ENCODE data around the gene LPP. TPM values are rescaled to one million over a fixed set of nuclear protein-coding genes. Genes with fewer than 3 reads are reported as not detected.

The LPP gene
- total RNA-seq, 3 donors from 2014 or later, result 262 to 816 (median 325) TPM

DNA sequence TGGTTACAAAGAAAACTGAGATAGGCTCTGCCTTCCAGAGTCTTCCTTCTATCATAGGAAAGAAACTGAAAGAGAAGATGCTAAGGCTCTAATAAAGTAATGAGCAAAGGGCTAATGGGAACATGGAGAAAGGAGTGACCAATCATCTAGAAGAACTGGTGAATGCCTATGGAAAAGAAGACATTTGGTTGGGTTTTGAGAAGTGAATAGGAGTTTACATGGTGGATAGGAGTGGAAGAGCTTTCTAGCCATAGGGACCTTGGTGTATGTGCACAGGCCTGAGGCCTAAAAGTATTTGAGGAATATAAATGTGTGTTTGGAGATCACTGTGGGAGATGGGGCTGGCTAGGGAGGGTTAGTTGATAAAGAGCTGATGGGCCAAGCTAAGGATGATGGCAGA, 6.8 kb downstream of the LPP start:
- TF ChIP-seq, protein P1, sequence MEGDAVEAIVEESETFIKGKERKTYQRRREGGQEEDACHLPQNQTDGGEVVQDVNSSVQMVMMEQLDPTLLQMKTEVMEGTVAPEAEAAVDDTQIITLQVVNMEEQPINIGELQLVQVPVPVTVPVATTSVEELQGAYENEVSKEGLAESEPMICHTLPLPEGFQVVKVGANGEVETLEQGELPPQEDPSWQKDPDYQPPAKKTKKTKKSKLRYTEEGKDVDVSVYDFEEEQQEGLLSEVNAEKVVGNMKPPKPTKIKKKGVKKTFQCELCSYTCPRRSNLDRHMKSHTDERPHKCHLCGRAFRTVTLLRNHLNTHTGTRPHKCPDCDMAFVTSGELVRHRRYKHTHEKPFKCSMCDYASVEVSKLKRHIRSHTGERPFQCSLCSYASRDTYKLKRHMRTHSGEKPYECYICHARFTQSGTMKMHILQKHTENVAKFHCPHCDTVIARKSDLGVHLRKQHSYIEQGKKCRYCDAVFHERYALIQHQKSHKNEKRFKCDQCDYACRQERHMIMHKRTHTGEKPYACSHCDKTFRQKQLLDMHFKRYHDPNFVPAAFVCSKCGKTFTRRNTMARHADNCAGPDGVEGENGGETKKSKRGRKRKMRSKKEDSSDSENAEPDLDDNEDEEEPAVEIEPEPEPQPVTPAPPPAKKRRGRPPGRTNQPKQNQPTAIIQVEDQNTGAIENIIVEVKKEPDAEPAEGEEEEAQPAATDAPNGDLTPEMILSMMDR (IDR thresholded peaks at IDR 0.05), result no peak
- intact Hi-C loops (cut with DNase I, micrococcal nuclease), result no loop called here
- Histone ChIP-seq H3K4me3 (no peak overlapping the region), H3K4me1 (ENCODE audit: low read depth) (peaks cover 86% of the 10 kb centered on the region), H3K36me3 (ENCODE audit: low read depth) (no peaks in the 10 kb centered on the region), H3K9me3 (no peaks in the 10 kb centered on the region)
- ATAC-seq (no peak), DNase-seq (no peak)

DNA sequence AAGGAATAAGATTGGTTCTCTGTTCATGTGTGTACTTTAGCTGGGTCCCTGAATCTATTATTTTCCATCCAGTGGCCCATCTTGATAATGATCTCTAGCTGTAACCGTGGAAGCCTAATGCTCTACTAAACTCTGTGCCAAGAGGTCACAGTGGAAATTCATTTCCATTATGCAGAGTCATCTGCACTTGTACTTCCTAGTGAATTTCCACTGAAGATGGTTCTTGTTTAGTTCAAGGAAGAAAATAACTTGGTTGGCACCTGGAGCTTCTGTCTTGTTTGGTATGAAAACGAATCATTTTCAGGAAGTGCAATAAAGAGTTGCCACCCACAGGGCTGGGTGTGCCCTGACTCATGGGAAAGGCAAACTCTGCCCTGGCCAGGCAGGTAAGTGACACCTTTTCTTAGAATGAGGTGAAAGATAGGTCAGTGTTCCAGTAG, 10.3 kb downstream of the LPP start:
- intact Hi-C loops (cut with DNase I, micrococcal nuclease), result no loop called here
- H3K4me3 ChIP-seq, result no peak overlapping the region
- peak; percentile 75 to 87 (median 77) for DNase-seq
- peaks cover 78% of the 10 kb centered on the region for H3K4me1 ChIP-seq (ENCODE audit: low read depth)
- TF ChIP-seq, protein P1 (IDR thresholded peaks at IDR 0.05), result no peak
- no peaks in the 10 kb centered on the region for H3K9me3 ChIP-seq
- peak; percentile 90 for ATAC-seq
- no peaks in the 10 kb centered on the region for H3K36me3 ChIP-seq (ENCODE audit: low read depth)

DNA sequence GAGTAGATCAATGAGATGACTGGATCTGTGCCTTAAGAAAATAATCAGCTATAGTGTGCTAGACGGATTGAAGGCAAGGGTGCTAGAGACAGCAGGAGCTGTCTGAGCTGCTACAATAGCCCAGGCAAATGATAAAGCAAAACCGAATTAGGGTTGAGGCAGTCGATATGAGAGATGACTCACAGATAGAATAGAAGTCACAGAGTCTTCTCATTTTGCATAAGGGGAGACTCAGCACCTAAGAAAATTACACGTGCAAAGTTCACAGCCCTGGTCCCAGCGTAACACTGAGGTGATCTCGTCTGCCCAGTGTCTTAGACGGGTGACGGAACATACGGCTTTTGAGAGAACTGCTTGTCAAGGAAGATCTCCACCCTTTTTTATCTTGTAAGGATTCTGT, 11.6 kb downstream of the LPP start:
- H3K4me3 ChIP-seq, result no peak overlapping the region
- H3K9me3 ChIP-seq, result no peaks in the 10 kb centered on the region
- peak; percentile 70 for ATAC-seq
- TF ChIP-seq, protein P1 (IDR thresholded peaks at IDR 0.05), result no peak
- intact Hi-C loops (cut with DNase I, micrococcal nuclease), result no loop called here
- DNase-seq, result no peak
- no peaks in the 10 kb centered on the region for H3K36me3 ChIP-seq (ENCODE audit: low read depth)
- H3K4me1 ChIP-seq (ENCODE audit: low read depth), result peaks cover 79% of the 10 kb centered on the region

DNA sequence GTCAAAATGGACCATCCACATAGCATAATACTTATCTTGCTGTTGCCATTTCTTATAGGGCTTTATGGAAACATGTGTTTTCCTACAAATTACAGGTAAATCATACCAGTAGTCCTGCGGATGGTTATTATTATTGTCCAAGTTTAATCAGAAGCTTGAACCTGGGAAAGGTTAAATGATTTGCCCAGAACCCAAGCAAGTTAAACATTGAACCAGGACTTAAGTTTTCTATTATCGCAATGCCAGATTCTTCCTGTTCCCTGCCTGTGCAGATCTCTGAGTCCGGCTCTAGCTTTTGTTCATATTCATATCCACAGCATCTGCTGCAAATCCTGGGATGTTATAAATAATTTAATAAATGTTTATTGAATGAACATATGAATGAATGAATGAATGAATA, 12.5 kb downstream of the LPP start:
- H3K4me1 ChIP-seq (ENCODE audit: low read depth), result peaks cover 77% of the 10 kb centered on the region
- intact Hi-C loops (cut with DNase I, micrococcal nuclease), result no loop called here
- ATAC-seq, result no peak

DNA sequence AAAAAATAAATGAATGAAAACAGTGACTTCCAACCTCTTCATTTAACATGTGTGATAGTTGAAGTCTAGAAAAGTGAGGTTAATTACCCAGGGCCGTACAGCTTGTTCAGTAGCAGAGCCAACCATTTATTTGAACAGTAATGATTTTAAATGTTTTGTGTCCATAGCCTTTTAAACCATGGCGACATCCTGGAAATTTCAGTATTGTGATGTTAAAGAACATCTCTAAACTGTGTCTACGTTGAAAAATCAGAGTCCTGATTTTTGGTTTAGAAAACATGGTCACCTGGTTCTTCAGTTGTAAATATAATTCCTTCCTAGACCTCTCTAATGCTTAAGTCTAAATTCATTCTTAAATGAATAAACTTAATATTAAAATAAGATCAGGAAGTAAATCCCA, 14.2 kb downstream of the LPP start:
- no peaks in the 10 kb centered on the region for H3K36me3 ChIP-seq (ENCODE audit: low read depth)
- ATAC-seq, result no peak
- TF ChIP-seq, protein P1 (IDR thresholded peaks at IDR 0.05), result no peak
- no peaks in the 10 kb centered on the region for H3K9me3 ChIP-seq
- H3K4me3 ChIP-seq, result no peak overlapping the region
- DNase-seq, result no peak
- intact Hi-C loops (cut with DNase I, micrococcal nuclease), result no loop called here
- H3K4me1 ChIP-seq (ENCODE audit: low read depth), result peaks cover 70% of the 10 kb centered on the region

More for the DNA sequence above, 12.5 kb downstream of the LPP start:
- no peaks in the 10 kb centered on the region for H3K36me3 ChIP-seq (ENCODE audit: low read depth)
- DNase-seq, result no peak
- H3K9me3 ChIP-seq, result no peaks in the 10 kb centered on the region
- H3K4me3 ChIP-seq, result no peak overlapping the region
- TF ChIP-seq, protein P1 (IDR thresholded peaks at IDR 0.05), result no peak

DNA sequence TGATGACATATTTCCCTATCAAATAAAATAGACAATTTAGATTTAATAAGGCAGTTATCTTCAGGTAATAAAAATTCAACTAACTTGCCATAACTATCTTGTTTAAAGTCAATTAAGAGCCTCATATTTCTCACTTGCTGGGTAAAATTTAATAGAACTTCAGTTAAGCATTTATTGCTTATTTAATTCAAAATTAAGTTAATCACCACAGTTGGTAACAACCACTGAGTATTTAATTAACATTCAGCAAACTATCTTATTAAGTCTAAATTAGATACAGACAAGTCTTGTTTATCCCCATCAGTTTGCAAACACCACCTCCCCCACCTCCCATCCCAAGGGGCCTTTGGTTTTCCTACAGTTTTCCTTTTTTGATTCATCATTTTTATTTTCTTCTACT, 14.7 kb downstream of the LPP start:
- Histone ChIP-seq H3K9me3 (no peaks in the 10 kb centered on the region), H3K36me3 (ENCODE audit: low read depth) (no peaks in the 10 kb centered on the region), H3K4me1 (ENCODE audit: low read depth) (peaks cover 65% of the 10 kb centered on the region), H3K4me3 (no peak overlapping the region)
- TF ChIP-seq, protein P1 (IDR thresholded peaks at IDR 0.05), result no peak
- intact Hi-C loops (cut with DNase I, micrococcal nuclease), result no loop called here
- no peak for ATAC-seq
- DNase-seq, result no peak
